Measurements from ENCODE around the gene MOAP1.

DNA sequence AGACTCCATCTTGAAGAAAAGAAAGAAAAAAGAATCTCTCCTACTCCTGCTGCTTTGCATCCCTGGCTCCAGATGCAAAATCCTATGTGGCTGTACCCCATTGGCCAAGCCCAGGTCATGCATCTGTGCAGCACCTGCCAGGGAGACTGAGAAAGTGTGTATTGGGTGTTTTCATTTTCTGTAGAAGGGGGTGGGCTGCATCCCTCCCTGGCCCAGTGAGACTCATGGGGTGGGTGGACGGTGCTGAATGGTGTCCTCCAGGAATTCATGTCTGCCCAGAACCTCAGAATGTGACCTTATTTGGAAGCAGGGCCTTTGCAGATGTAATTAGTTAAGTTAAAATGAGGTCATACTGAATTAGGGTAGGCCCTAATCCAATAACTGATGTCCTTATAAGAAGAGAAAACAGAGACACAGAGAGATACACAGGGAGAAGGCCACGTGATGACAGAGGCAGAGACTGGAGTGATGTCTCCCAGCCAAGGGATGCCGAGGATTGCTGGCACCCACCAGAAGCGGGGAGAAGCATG is 23.2 kb downstream of the MOAP1 start:
- TF ChIP-seq, protein P1, sequence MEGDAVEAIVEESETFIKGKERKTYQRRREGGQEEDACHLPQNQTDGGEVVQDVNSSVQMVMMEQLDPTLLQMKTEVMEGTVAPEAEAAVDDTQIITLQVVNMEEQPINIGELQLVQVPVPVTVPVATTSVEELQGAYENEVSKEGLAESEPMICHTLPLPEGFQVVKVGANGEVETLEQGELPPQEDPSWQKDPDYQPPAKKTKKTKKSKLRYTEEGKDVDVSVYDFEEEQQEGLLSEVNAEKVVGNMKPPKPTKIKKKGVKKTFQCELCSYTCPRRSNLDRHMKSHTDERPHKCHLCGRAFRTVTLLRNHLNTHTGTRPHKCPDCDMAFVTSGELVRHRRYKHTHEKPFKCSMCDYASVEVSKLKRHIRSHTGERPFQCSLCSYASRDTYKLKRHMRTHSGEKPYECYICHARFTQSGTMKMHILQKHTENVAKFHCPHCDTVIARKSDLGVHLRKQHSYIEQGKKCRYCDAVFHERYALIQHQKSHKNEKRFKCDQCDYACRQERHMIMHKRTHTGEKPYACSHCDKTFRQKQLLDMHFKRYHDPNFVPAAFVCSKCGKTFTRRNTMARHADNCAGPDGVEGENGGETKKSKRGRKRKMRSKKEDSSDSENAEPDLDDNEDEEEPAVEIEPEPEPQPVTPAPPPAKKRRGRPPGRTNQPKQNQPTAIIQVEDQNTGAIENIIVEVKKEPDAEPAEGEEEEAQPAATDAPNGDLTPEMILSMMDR (IDR thresholded peaks at IDR 0.05 in 4 of 5, conservative IDR thresholded peaks at IDR 0.05 in 1 of 5), result no peak
- TF ChIP-seq POLR2A (IDR thresholded peaks at IDR 0.05), result no peak

All from gastrocnemius medialis (tissue), 4 donors.